Naive thymus-derived CD4-positive, alpha-beta T cell (primary cell): ENCODE results near the gene SIGLEC8. TPM values are rescaled to one million over a fixed set of nuclear protein-coding genes. Genes with fewer than 3 reads are reported as not detected.
A peak's percentile ranks its signal among the peaks of the same experiment; 100 is the strongest.

Experiments
- ATAC-seq: fragments of 150-1000 bp; cut with Tn5 transposase; 2 replicates; pipeline ENCODE4 v1.10.0; 2021; ENCODE audit warnings: mild to moderate bottlenecking, moderate library complexity
- CTCF ChIA-PET: fragments of 350-600 bp; sonication (Branson Sonifier 250); formaldehyde crosslinking; loops from one replicate; lab custom pipeline; 2021; ENCODE audit warnings: antibody characterized with exemption; lab: Charles Lee
- POLR2A ChIA-PET: fragments of 350-600 bp; sonication (Branson Sonifier 250); formaldehyde crosslinking; loops from one replicate; lab custom pipeline; 2021; ENCODE audit warnings: antibody characterized with exemption, inconsistent platforms; lab: Charles Lee
- DNase-seq, 9 donors: peaks; one replicate each; pipeline versions ENCODE4 v3.0.0 to v3.0.0-alpha.2; 2020 to 2022; ENCODE audit warnings: mixed read lengths in 1 of 9
- H3K27ac ChIP-seq: one replicate; pipeline ENCODE4 v1.7.0; 2013; ENCODE audit warnings: mild to moderate bottlenecking, low read depth, low read length, moderate library complexity
- H3K27me3 ChIP-seq, 2 donors: one replicate each; pipeline ENCODE4 v1.7.0; 2013; ENCODE audit warnings: low read length in 2 of 2, mild to moderate bottlenecking in 2 of 2, moderate library complexity in 2 of 2; ENCODE audit not compliant: control insufficient read depth in 2 of 2, insufficient read depth in 2 of 2
- H3K36me3 ChIP-seq, 3 experiments: 1 replicate in 2 of 3; 2 replicates in 1 of 3; pipeline ENCODE4 v1.7.0; 2013; ENCODE audit warnings: low read length in 3 of 3, mild to moderate bottlenecking in 3 of 3, moderate library complexity in 1 of 3; ENCODE audit not compliant: insufficient read depth in 3 of 3, control insufficient read depth in 2 of 3
- H3K4me1 ChIP-seq, 2 donors: one replicate each; pipeline ENCODE4 v1.7.0; 2013; ENCODE audit warnings: low read length in 2 of 2, mild to moderate bottlenecking in 2 of 2, moderate library complexity in 1 of 2; ENCODE audit not compliant: control insufficient read depth in 2 of 2, insufficient read depth in 2 of 2
- H3K4me3 ChIP-seq: 2 replicates; pipeline ENCODE4 v1.7.0; 2013; ENCODE audit warnings: mild to moderate bottlenecking, low read length
- H3K9me3 ChIP-seq, 3 experiments: 1 replicate in 2 of 3; 2 replicates in 1 of 3; pipeline ENCODE4 v1.7.0; 2013; ENCODE audit warnings: low read length in 3 of 3; ENCODE audit not compliant: control insufficient read depth in 2 of 3
- H3K27ac Mint-ChIP-seq, 9 donors: one replicate each; pipeline ENCODE4 v1.8.0; 2020 to 2022; ENCODE audit warnings: mixed read lengths in 9 of 9, mild to moderate bottlenecking in 8 of 9, moderate library complexity in 5 of 9, inconsistent platforms in 2 of 9
- H3K27me3 Mint-ChIP-seq, 5 donors: one replicate each; pipeline ENCODE4 v1.8.0; 2021 to 2022; ENCODE audit warnings: mixed read lengths in 5 of 5, mild to moderate bottlenecking in 1 of 5
- H3K36me3 Mint-ChIP-seq, 5 donors: one replicate each; pipeline ENCODE4 v1.8.0; 2020 to 2022; ENCODE audit warnings: mixed read lengths in 5 of 5, mild to moderate bottlenecking in 3 of 5, inconsistent platforms in 1 of 5
- H3K4me1 Mint-ChIP-seq, 7 donors: one replicate each; pipeline ENCODE4 v1.8.0; 2020 to 2022; ENCODE audit warnings: mixed read lengths in 7 of 7, mild to moderate bottlenecking in 3 of 7, inconsistent platforms in 1 of 7
- H3K4me3 Mint-ChIP-seq, 10 donors: one replicate each; pipeline ENCODE4 v1.8.0; 2020 to 2022; ENCODE audit warnings: mild to moderate bottlenecking in 10 of 10, mixed read lengths in 10 of 10, moderate library complexity in 6 of 10, inconsistent platforms in 2 of 10
- H3K9me3 Mint-ChIP-seq, 11 donors: one replicate each; pipeline ENCODE4 v1.8.0; 2020 to 2022; ENCODE audit warnings: mixed read lengths in 11 of 11, mild to moderate bottlenecking in 4 of 11, inconsistent platforms in 1 of 11, moderate library complexity in 1 of 11
- intact Hi-C, 2 donors: fragments of 100-400 bp; cut with micrococcal nuclease; formaldehyde crosslinking; loops; one replicate each; pipeline ENCODE4 v1.15.1; 2023
- polyA plus RNA-seq, 2 donors: library from polyadenylated mRNA; unstranded; fragments of 300-500 nt; fragmentation: Illumina TruSeq; gene quantifications; one replicate each; pipeline ENCODE4 v1.2.3, GENCODE V29; 2021
- total RNA-seq, 6 experiments: library from RNA in 5 of 6; stranded (reverse) in 5 of 6; gene quantifications; 1 replicate in 5 of 6; 2 replicates in 1 of 6; pipeline ENCODE4 v1.2.3 and lab custom pipeline; 2021 to 2026

SIGLEC8 gene
- total and polyA plus RNA-seq, 7 experiments from 2014 or later: not detected

- H3K4me3 Mint-ChIP-seq: peak overlapping the region; percentile 74 to 92 (median 83)
- peaks cover 0 to 2% (median 0%) of the 10 kb centered on the region in 5 donors for H3K36me3 Mint-ChIP-seq
- ATAC-seq (peak; percentile 91), DNase-seq (peak; percentile 27 to 87 (median 68))
- H3K27me3 ChIP-seq: peaks cover 0 to 4% of the 10 kb centered on the region in 2 donors
- intact Hi-C loops: loop anchor here (1.0 to 2.0 kb wide), 7 partner anchors 19 to 333 kb away; partner anchors contain the start of genes ETFB (in 2 of the 2) and CTU1 (in 1 of the 2)
- peak overlapping the region; percentile 53 for H3K27ac ChIP-seq
- no peaks in the 10 kb centered on the region for H3K36me3 ChIP-seq
- peaks cover 22 to 24% of the 10 kb centered on the region in 2 donors for H3K4me1 ChIP-seq
- H3K4me3 ChIP-seq: peak overlapping the region; percentile 31
- ChIA-PET POLR2A (interaction anchor here (1.8 kb wide), 1 partner anchor 76 kb away, joined by 4 read pairs; no protein-coding TSS in a partner anchor), CTCF (interaction anchor here (0.7 to 2.1 kb wide), 8 partner anchors 10 to 215 kb away, joined by 3 to 12 read pairs (median 4); no protein-coding TSS in a partner anchor)
- H3K9me3 Mint-ChIP-seq: peaks cover 0 to 5% (median 0%) of the 10 kb centered on the region in 11 donors
- H3K9me3 ChIP-seq: no peaks in the 10 kb centered on the region
- H3K27me3 Mint-ChIP-seq: peaks cover 0 to 59% (median 5%) of the 10 kb centered on the region in 5 donors
- H3K4me1 Mint-ChIP-seq: peaks cover 22 to 43% (median 34%) of the 10 kb centered on the region in 7 donors
- H3K27ac Mint-ChIP-seq: peak overlapping the region; percentile 49 to 88 (median 77)
Measured at GRCh38 chr19:51441410-51442390, 16.6 kb downstream of the SIGLEC8 start.

GRCh38 chr19:51440846-51441409, 17.3 kb downstream of the SIGLEC8 start:
- H3K27ac ChIP-seq: peak overlapping the region; percentile 26
- peaks cover 22 to 43% (median 33%) of the 10 kb centered on the region in 7 donors for H3K4me1 Mint-ChIP-seq
- peak overlapping the region; percentile 74 to 92 (median 83) for H3K4me3 Mint-ChIP-seq
- no peaks in the 10 kb centered on the region for H3K9me3 ChIP-seq
- no peaks in the 10 kb centered on the region for H3K36me3 ChIP-seq
- intact Hi-C loops: loop anchor here (1.0 to 2.0 kb wide), 7 partner anchors 19 to 332 kb away; partner anchors contain the start of genes ETFB (in 2 of the 2) and CTU1 (in 1 of the 2)
- peaks cover 0 to 4% (median 0%) of the 10 kb centered on the region in 11 donors for H3K9me3 Mint-ChIP-seq
- H3K36me3 Mint-ChIP-seq: peaks cover 0 to 2% (median 0%) of the 10 kb centered on the region in 5 donors
- no peak for ATAC-seq
- H3K4me1 ChIP-seq: peaks cover 22 to 24% of the 10 kb centered on the region in 2 donors
- ChIA-PET POLR2A (interaction anchor here (0.6 to 1.8 kb wide), 2 partner anchors 75 to 309 kb away, joined by 3 to 4 read pairs; no protein-coding TSS in a partner anchor), CTCF (interaction anchor here (0.7 to 5.2 kb wide), 7 partner anchors 18 to 102 kb away, joined by 3 to 36 read pairs (median 4); no protein-coding TSS in a partner anchor)
- H3K4me3 ChIP-seq: peak overlapping the region; percentile 31
- DNase-seq: peak in 1 of 9 donors; percentile 73
- peak overlapping the region; percentile 39 to 88 (median 77) for H3K27ac Mint-ChIP-seq
- peaks cover 0 to 4% of the 10 kb centered on the region in 2 donors for H3K27me3 ChIP-seq
- H3K27me3 Mint-ChIP-seq: peaks cover 5 to 63% (median 8%) of the 10 kb centered on the region in 5 donors

- Mint-ChIP-seq H3K36me3 (peaks cover 0 to 2% (median 0%) of the 10 kb centered on the region in 5 donors), H3K27ac (peak overlapping the region in 1 of 9 donors; percentile 7), H3K27me3 (peaks cover 5 to 64% (median 9%) of the 10 kb centered on the region in 5 donors), H3K9me3 (peaks cover 0 to 3% (median 0%) of the 10 kb centered on the region in 11 donors), H3K4me1 (peaks cover 22 to 43% (median 33%) of the 10 kb centered on the region in 7 donors), H3K4me3 (peak overlapping the region in 2 of 10 donors; percentile 74 to 83)
- Histone ChIP-seq H3K27me3 (peaks cover 0 to 4% of the 10 kb centered on the region in 2 donors), H3K9me3 (no peaks in the 10 kb centered on the region), H3K27ac (no peak overlapping the region), H3K4me1 (peaks cover 22 to 24% of the 10 kb centered on the region in 2 donors), H3K36me3 (no peaks in the 10 kb centered on the region), H3K4me3 (no peak overlapping the region)
- CTCF ChIA-PET: interaction anchor here (0.6 to 5.2 kb wide), 4 partner anchors 17 to 63 kb away, joined by 3 to 36 read pairs (median 4); no protein-coding TSS in a partner anchor
- POLR2A ChIA-PET: interaction anchor here (0.6 to 1.8 kb wide), 2 partner anchors 35 to 74 kb away, joined by 3 to 4 read pairs; no protein-coding TSS in a partner anchor
- no peak for ATAC-seq
- no peak for DNase-seq
- intact Hi-C loops: loop anchor here (2.0 kb wide), 3 partner anchors 33 to 331 kb away; partner anchors contain the start of genes ETFB (in 2 of the 2) and CTU1 (in 1 of the 2)
Measured at GRCh38 chr19:51440052-51440451, 18.2 kb downstream of the SIGLEC8 start.

- no peak overlapping the region for H3K27ac ChIP-seq
- no peak overlapping the region for H3K27ac Mint-ChIP-seq
- H3K4me3 ChIP-seq: no peak overlapping the region
- H3K27me3 Mint-ChIP-seq: peaks cover 5 to 57% (median 9%) of the 10 kb centered on the region in 5 donors
- H3K4me3 Mint-ChIP-seq: no peak overlapping the region
- DNase-seq (peak in 5 of 9 donors; percentile 24 to 34 (median 33)), ATAC-seq (no peak)
- peaks cover 0 to 2% (median 0%) of the 10 kb centered on the region in 5 donors for H3K36me3 Mint-ChIP-seq
- ChIA-PET POLR2A (no interaction called here), CTCF (interaction anchor here (0.6 to 5.2 kb wide), 5 partner anchors 16 to 73 kb away, joined by 3 to 36 read pairs (median 5); partner anchors contain the start of gene ETFB)
- H3K4me1 Mint-ChIP-seq: peaks cover 22 to 43% (median 33%) of the 10 kb centered on the region in 7 donors
- peaks cover 22 to 24% of the 10 kb centered on the region in 2 donors for H3K4me1 ChIP-seq
- no peaks in the 10 kb centered on the region for H3K36me3 ChIP-seq
- H3K9me3 ChIP-seq: no peaks in the 10 kb centered on the region
- H3K27me3 ChIP-seq: peaks cover 0 to 4% of the 10 kb centered on the region in 2 donors
- peaks cover 0 to 4% (median 0%) of the 10 kb centered on the region in 11 donors for H3K9me3 Mint-ChIP-seq
- intact Hi-C loops: loop anchor here in 1 of 2 donors (1.0 kb wide), 3 partner anchors 41 to 281 kb away; no protein-coding TSS in a partner anchor
Measured at GRCh38 chr19:51439021-51439465, 19.2 kb downstream of the SIGLEC8 start.

- POLR2A ChIA-PET: no interaction called here
- Histone ChIP-seq H3K36me3 (no peaks in the 10 kb centered on the region), H3K4me3 (no peak overlapping the region), H3K4me1 (peaks cover 0 to 4% of the 10 kb centered on the region in 2 donors), H3K27me3 (peaks cover 0 to 4% of the 10 kb centered on the region in 2 donors), H3K9me3 (no peaks in the 10 kb centered on the region), H3K27ac (no peak overlapping the region)
- no peak for ATAC-seq
- Mint-ChIP-seq H3K9me3 (peaks cover 0 to 4% (median 0%) of the 10 kb centered on the region in 11 donors), H3K27me3 (peaks cover 5 to 41% (median 9%) of the 10 kb centered on the region in 5 donors), H3K4me1 (peaks cover 0 to 14% (median 6%) of the 10 kb centered on the region in 7 donors), H3K36me3 (no peaks in the 10 kb centered on the region), H3K27ac (no peak overlapping the region), H3K4me3 (no peak overlapping the region)
- CTCF ChIA-PET: no interaction called here
- intact Hi-C loops: no loop called here
- no peak for DNase-seq
Measured at GRCh38 chr19:51434456-51434855, 23.8 kb downstream of the SIGLEC8 start.
